Measurements from ENCODE around the gene A2ML1.

A2ML1 gene

DNA sequence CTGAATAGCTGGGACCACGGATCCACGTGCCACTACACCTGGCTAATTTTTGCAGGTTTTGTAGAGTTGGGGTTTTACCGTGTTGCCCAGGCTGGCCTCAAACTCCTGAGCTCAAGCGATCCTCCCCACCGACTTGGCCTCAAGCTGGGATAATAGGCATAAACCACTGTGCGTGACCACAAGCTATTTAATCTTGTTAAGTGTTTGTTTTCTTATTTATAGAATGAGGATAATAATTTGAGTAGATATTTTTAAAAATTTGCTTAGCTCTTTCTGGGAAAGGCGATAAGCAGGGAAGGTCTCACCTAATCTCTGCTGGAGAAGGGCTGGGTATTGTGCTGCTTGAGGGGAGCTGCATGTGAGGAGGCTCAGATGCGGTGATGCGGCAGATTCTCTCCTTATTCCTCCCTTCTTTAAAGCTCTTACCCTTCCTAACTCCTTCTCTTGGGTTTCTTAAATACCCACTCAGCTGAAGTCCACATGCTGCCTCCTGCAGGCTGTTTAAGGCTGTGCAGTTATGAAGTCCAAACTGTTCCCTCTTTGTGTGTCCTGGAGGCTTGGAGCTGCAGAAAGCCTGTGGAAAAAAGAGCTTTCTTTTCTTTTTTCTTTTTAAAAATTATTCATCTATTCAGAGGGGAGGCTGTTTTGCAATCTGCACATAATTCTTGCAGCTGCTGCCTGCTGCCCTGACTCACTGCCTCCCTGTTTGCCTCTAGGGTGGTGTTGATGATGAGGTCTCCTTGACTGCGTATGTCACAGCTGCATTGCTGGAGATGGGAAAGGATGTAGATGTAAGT lies 37.9 kb downstream of the A2ML1 start:
- DNase-seq: peak; percentile 65 to 74 (median 72)

DNA sequence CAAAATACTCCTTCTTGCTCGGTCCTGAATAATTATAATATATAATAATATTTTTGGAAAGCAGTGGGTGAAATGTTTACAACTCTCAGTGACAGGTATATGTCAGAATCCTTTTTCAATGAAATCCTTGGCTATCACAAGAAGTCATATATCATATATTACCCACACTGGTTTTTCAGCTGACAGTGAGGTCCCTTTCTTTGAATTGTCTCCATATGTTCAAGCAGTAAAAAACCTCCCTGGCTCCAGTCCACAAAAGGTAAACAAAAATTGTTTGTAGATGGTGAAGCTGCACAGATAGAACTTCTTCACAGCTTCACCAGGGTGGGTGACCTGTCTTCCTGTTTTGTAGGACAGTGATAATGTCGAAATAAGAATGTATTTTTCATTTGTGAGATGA lies 44.0 kb downstream of the A2ML1 start:
- DNase-seq: peak in 1 of 3 donors; percentile 20

DNA sequence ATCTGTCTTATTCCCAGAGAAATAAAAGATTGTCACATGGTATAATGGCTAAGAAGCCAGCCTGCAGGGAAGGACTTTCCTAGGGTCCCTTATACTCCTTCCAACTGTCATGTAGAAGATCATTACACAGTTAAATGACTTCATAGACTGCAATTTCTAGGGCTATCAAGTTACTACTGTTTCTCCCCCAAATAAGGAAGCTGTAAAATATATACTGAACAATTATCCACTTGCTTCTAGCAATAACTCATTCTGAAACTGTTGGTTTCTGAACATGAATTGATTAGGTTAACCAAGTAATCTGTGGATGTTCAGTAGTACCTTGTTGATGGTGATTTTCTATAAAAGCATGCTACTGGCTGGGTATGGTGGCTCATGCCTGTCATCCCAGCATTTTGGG lies 44.6 kb downstream of the A2ML1 start:
- no peak for DNase-seq

DNA sequence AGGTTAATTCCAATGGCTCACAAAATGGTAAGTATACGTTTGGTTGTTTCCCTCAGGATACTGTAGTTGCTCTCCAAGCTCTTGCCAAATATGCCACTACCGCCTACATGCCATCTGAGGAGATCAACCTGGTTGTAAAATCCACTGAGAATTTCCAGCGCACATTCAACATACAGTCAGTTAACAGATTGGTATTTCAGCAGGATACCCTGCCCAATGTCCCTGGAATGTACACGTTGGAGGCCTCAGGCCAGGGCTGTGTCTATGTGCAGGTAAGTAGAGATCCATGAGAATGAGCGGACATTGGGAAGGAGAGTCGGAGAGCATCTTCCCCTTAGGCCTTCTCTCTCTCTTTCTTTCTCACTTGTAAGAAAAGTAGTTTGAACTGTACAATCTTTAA lies 45.4 kb downstream of the A2ML1 start:
- no peak for DNase-seq

DNA sequence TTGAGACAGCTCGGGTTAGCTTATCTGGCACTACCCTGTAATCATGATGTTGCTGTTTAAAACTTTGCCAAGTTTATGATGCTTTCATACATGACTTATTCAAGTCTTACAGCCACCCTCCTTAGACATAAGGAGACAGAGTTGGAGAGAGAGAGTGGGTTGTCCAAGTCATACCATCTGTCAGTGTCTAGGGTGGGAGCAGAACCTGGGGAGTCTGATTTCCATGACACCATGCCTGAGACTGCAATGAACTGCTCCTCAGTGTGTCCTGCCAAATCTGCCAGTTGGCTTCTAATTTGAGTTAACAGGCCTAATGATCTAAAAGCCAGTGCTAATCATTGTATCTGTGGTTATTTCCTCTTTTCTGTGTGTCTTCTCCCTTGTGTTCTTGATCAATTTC lies 48.2 kb downstream of the A2ML1 start:
- DNase-seq: no peak

DNA sequence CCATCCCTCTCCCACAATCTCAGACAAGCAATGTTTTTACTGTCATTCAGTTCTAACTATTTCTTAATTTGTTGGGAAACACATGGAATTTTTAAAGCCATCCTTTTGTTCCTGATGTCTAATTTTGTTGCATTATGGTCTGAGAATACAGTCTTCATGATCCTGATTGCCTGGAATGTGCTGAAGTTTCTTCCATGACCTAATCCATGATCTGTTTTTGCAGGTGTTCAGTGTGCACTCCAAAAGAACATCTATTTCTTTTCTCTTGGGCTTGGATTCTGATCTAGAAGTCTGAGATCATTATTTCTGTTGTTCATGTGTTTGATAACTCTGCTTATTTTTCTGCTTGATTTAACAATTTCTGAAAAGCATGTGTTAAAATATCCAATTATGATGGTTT lies 48.6 kb downstream of the A2ML1 start:
- no peak for DNase-seq

DNA sequence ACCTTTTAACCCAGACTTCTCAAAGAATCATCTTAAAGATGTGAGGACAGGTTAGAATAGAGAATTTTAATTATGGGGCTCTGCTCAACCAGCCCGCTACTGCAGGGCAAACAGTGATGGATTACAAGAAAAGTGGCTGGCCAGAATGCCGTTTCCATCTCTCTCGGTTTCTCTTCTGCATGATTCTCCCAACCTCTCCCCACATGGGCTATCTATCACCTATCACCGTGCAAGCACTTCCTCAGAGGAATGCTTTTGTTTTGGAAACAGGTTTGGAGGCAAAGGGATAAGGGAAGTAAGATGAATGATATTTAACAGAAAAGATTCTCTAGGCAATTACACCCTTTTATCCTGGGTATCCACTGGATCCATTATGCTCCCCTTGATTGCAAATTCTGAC lies 54.5 kb downstream of the A2ML1 start:
- DNase-seq: no peak

DNA sequence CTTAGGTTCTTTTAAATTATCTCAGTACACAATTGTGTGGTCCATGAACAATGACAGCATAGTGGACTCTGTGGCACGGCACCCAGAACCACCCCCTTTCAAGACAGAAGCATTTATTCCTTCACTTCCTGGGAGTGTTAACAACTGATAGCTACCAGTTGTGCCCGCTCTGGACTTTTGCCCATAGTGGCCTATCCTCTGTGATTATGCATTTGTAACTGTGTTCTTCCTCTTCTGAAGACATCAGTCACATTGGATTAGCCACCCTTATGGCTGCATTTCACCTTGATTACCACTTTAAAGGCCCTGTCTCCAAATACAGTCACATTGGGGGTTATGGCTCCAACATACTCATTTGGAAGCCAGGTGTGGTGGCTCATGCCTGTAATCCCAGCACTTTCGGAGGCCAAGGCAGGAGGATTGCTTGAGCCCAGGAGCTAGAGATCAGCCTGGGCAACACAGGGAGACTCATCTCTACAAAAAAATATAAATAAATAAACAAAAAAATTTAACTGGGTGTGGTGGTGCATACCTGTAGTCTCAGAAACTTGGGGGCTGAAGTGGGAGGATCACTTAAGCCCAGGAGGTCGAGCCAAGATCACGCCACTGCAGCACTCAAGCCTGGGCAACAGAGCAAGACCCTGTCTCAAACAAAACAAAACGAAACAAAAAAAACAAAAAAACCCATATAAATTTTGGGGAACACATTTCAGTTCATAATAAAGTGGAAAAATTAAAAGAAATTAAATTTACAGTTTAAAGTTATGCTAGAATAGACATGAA lies 64.3 kb downstream of the A2ML1 start:
- DNase-seq: no peak

DNA sequence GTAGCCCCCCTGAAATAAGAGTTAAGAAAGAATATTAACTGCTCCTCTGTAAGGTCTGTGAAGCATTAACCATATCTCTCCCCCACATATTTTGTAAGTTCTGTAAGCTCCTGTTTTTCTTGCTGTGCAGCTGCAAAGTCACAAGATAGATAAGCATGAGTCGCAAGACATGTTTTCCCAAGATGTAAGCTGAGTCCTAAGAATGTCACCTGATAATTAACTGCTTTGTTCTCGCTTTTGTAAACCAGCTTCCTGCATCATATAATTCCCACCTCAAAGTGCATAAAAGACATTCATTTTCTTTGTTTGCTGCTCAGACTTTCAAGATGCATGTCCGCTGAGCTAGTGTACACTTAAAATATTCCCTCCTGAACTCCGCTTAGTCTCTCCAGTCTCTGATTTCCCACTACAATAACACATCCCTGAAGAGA lies 64.9 kb downstream of the A2ML1 start:
- peak in 1 of 3 donors; percentile 18 for DNase-seq

DNA sequence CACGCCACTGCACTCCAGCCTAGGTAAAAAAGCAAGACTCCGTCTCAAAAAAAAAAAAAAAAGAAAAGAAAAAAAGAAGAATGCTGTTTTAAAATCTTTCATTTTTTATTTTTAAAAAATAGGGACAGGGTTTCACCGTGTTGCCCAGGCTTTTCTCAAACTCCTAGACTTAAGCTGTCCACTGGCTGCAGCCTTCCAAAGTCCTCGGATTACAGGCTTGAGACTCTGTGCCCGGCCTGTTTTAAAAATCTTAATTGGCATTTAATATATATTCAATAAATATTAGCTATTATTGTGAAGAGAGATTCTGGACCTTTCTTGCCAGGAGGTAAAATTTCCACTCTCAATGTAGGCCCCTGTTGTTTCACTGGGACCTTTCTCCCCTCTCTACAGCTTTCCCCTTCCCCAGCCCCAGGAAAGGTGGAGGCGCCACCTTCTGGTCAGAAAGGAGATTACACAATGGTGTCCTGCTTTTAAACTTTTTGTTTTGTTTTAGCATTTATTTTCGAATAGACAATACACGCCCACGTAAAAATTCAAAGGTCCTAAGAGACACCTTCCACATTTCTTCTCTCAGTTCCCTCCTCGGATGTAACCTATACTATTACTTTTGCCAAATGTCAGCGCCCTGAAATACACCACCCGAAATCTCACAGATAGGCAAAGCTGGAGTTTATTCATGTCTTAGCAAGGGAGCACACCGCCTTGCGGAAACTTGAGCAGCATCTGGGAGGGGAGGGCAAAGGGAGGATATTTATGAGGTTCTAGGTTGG lies 68.1 kb downstream of the A2ML1 start:
- DNase-seq: peak; percentile 79 to 83 (median 79)

DNA sequence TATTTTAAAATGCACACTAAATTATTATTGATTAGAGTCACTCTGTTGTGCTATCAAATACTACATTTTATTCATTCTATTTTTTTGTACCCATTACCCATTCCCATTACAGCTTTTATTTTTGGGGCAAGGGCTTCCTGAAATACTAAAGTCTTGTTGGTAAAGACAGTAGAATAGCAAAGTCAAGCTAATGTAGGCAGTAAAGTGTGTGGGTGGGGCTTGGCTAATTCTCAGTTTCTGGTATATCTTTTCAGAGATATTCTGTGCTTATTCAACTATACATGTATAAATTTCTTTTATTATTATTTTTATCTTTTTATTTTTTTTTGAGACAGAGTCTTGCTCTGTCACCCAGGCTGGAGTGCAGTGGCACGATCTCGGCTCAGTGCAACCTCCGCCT lies 69.6 kb downstream of the A2ML1 start:
- peak in 2 of 3 donors; percentile 29 to 33 for DNase-seq

DNA sequence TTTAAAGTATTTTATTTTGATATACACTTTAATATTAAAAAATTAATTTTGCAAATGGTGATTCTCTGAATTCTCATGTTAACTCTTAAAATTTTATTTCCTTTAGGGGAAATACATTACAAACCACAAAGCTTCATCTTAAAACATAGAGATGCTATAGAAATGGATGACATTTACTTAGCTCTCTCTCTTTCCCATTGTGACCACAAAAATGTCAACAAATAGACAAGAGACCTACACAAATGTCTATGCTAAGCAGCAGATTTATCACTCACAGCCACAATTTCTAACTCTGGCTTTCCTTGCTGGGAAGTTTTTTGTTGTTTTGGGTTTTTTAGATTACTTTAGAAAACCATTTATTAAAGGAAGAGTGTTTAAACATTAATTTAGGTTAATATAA lies 72.0 kb downstream of the A2ML1 start:
- DNase-seq: no peak

DNA sequence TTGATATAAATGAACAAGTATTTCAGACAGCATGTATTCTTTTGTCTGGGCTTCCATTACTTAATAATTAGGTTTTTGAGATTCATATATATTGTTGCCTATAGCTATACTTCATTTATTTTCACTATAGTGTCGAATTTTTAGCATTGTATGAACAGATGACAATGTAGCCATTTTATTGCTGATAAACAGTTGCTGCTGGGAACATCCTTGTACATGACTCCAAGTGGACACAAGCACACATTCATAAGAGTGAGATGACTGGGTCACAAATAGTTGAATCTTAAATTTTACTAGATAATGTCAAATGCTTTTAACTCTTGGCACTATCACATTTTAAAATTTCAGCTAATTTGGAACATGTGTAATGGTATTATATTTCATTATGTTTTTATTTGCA lies 72.6 kb downstream of the A2ML1 start:
- DNase-seq: no peak

DNA sequence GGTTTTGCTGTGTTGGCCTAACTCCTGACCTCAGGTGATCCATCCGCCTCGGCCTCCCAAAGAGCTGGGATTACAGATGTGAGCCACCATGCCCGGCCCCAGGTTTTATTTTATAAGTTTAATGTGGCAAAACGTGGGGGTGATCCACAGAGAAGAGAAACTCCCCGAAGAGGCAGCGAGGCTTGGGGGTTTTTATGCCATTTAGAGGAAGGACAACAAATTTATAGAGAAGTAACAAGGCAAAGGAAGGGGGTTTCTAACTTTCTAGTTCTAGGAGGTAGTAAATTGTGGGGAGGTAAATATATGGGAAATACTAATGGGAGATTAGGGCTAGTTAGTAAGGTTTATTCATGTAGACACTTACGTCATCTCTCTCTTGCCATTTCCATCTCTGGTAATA lies 74.7 kb downstream of the A2ML1 start:
- peak; percentile 40 to 55 (median 42) for DNase-seq

DNA sequence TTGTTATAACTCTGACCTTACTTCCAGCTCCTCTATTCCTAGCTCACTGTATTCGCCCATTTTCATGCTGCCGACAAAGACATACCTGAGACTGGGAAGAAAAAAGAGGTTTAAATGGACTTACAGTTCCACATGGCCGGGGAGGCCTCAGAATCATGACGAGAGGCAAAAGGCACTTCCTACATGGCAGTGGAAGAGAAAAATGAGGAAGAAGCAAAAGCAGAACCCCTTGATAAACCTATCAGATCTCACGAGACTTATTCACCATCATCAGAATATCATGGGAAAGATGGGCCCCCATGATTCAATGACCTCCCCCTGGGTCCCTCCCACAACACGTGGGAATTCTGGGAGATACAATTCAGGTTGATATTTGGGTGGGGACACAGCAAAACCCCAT lies 77.4 kb downstream of the A2ML1 start:
- DNase-seq: peak; percentile 22 to 38 (median 36)

DNA sequence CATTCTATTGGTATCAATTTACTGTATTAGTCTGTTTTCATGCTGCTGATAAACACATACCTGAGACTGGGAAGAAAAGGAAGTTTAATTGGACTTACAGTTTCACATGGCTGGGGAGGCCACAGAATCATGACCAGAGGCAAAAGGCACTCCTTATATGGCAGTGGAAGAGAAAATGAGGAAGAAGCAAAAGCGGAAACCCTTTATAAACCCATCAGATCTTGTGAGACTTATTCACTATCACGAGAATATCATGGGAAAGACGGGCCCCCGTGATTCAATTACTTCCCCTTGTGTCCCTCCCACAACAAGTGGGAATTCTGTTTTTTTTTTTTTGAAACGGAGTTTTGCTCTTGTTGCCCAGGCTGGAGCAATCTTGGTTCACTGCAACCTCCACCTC lies 80.3 kb downstream of the A2ML1 start:
- DNase-seq: peak; percentile 90 to 96 (median 94)

DNA sequence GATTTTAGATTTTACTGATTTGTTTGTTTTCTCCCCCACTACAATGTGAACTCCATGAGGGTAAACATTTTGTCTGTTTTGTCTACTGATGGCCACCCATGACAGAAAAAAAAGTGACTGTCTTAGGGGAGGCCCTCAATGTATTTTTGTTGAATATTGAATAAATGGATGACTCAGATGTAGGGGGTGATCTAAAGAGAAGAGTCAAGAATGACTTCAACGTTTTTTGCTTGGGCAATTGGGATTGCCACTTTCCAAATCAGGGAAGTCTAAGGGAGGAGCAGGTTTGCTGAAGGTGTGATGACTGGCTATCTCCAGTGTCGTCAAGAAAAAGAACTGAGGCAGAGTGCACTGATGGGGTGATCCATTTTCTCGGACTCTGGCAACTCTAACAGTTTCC lies 81.2 kb downstream of the A2ML1 start:
- peak; percentile 25 to 62 (median 50) for DNase-seq

DNA sequence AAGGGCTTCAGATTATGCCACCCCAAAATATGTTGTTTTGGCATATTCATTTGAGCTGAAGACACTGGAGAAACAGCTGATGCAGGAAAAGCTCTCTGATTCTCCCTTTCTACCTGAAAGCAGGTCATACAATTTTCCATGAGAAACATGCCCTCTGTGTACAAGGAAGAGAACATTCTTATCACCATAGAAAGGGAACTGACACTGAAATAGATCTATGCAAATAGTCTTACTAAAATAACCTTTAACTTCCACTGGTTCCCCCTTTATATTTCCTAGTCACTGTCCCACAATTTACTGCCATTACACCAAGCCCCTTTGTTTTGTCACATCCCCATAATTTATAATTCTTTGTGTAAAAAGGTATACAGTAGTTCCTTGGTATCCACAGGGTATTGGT lies 82.2 kb downstream of the A2ML1 start:
- DNase-seq: peak in 1 of 3 donors; percentile 30

DNA sequence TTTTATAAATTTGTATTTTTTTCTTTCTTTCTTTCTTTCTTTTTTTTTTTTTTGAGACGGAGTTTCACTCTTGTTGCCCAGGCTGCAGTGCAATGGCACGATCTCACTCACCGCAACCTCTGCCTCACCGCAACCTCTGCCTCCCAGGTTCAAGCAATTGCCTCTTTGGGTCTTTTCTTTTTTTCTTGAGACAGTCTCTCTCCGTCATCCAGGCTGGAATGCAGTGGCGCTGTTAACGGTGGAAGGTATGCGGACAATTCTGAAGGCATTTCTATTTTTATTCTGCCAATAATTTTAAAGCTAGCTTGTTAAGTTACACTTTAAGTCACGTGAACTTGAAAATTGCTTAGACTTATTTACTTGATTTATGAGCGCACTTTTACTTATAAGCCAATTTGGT lies 83.1 kb downstream of the A2ML1 start:
- no peak for DNase-seq

DNA sequence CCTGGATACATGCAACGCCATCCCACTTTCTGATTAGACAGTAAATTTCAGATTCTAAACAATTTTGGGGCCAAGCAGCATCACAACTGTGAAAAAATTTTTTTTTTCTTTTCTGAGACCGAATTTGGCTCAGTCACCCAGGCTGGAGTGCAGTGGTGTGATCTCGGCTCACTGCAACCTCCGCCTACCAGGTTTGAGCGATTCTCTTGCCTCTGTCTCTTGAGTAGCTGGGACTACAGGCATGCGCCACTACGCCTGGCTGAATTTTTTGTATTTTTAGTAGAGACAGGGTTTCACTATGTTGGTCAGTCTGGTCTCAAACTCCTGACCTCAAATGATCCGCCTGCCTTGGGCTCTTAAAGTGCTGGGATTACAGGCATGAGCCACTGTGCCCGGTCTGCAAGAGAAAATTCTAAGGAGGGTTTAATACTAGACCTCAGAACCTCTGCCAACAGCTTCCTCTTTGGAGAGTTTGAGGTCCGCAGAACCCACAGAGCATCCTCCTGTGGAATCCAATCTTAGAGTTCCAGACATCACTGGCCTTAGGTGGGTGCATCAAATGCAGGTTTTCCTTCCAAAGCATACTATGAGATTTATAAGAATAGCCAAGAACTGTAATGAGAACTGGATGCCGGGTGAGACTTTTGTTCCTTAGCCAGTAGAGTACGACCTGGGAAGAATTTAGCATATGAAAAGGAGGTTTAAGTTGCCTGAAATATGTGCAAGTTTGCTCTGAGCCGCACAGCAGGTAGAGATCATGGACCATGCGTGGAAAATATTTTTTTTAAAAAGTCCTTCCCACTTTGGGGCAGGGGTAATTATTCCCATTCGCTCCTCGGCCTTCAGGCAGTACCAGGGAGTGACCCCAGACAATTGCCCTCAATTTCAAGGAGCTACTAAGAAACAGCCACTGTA lies 84.1 kb downstream of the A2ML1 start:
- no peak for DNase-seq

DNA sequence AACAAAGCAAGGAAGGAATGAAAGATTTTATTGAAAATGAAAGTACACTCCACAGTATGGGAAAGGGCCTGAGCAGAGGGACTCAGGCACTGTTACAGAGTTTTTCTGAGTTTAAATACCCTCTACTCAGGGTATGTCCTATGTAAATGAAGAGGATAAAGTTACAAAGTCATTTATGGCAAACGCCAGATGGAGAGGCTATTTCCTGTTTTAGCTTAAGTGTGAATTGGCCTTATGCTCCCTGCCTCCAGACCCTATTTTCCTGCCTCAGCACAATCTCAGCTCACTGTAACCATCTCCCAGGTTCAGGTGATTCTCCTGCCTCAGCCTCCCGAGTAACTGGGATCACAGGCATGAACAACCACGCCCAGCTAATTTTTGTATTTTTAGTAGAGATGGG lies 85.1 kb downstream of the A2ML1 start:
- no peak for DNase-seq

DNA sequence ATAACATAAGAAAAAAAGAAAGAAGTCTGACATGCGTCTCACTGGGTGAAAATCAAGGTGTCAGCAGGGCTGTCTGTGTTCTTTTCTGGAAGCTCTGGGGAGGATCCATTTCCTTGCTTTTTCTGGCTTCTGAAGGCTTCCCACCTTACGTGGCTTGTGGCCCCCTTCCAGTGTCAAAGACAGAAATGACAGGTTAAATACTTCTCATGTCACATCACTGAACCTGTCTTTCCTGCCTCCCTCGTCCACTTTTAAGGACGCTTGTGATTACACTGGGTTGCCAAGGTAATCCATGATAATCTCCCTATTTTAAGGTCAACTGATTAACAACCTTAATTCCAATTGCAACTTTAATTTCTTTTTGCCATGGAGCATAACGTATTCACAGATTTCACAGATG lies 87.3 kb downstream of the A2ML1 start:
- DNase-seq: no peak
